ENCODE results near the gene PCDHGB7. TPM values are rescaled to one million over a fixed set of nuclear protein-coding genes. Genes with fewer than 3 reads are reported as not detected.
"Not testable (repeated sequence)": the region's sequence is repeated elsewhere in the genome, so short reads cannot be mapped to it uniquely, and the experiment has no call there.

Gene PCDHGB7
- total RNA-seq, 1 donor from 2014 or later, result 45.2 TPM

DNA sequence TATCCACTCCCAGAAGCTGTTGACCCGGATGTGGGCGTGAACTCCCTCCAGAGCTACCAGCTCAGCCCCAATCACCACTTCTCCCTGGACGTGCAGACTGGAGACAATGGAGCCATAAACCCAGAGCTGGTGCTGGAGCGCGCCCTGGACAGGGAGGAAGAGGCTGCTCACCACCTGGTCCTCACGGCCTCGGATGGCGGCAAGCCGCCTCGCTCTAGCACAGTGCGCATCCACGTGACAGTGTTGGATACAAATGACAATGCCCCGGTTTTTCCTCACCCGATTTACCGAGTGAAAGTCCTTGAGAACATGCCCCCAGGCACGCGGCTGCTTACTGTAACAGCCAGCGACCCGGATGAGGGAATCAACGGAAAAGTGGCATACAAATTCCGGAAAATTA is 24.2 kb upstream of the PCDHGB7 start:
- Mint-ChIP-seq H3K27me3 (ENCODE audit: unreplicated experiment) (peaks cover 4% of the 10 kb centered on the region), H3K4me1 (ENCODE audit: unreplicated experiment) (peaks cover 3% of the 10 kb centered on the region), H3K4me3 (ENCODE audit: unreplicated experiment) (peak overlapping the region; percentile 56), H3K27ac (ENCODE audit: unreplicated experiment) (no peak overlapping the region), H3K9me3 (ENCODE audit: unreplicated experiment) (peaks cover 36% of the 10 kb centered on the region), H3K36me3 (ENCODE audit: low read depth, unreplicated experiment) (peaks cover 66% of the 10 kb centered on the region)
- TF ChIP-seq, protein P1, sequence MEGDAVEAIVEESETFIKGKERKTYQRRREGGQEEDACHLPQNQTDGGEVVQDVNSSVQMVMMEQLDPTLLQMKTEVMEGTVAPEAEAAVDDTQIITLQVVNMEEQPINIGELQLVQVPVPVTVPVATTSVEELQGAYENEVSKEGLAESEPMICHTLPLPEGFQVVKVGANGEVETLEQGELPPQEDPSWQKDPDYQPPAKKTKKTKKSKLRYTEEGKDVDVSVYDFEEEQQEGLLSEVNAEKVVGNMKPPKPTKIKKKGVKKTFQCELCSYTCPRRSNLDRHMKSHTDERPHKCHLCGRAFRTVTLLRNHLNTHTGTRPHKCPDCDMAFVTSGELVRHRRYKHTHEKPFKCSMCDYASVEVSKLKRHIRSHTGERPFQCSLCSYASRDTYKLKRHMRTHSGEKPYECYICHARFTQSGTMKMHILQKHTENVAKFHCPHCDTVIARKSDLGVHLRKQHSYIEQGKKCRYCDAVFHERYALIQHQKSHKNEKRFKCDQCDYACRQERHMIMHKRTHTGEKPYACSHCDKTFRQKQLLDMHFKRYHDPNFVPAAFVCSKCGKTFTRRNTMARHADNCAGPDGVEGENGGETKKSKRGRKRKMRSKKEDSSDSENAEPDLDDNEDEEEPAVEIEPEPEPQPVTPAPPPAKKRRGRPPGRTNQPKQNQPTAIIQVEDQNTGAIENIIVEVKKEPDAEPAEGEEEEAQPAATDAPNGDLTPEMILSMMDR (IDR thresholded peaks at IDR 0.05; ENCODE audit: unreplicated experiment), result no peak
- DNase-seq (ENCODE audit: low spot score), result no peak

DNA sequence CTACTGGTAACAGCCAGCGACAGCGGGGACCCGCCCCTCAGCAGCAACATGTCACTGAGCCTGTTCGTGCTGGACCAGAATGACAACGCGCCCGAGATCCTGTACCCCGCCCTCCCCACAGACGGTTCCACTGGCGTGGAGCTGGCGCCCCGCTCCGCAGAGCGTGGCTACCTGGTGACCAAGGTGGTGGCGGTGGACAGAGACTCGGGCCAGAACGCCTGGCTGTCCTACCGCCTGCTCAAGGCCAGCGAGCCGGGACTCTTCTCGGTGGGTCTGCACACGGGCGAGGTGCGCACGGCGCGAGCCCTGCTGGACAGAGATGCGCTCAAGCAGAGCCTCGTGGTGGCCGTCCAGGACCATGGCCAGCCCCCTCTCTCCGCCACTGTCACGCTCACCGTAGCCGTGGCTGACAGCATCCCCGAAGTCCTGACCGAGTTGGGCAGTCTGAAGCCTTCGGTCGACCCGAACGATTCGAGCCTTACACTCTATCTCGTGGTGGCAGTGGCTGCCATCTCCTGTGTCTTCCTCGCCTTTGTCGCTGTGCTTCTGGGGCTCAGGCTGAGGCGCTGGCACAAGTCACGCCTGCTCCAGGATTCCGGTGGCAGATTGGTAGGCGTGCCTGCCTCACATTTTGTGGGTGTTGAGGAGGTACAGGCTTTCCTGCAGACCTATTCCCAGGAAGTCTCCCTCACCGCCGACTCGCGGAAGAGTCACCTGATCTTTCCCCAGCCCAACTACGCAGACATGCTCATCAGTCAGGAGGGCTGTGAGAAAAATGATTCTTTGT is 22.9 kb upstream of the PCDHGB7 start:
- Mint-ChIP-seq H3K4me3 (ENCODE audit: unreplicated experiment) (peak overlapping the region; percentile 56), H3K36me3 (ENCODE audit: low read depth, unreplicated experiment) (peaks cover 63% of the 10 kb centered on the region), H3K9me3 (ENCODE audit: unreplicated experiment) (peaks cover 35% of the 10 kb centered on the region)
- H3K4me1 Mint-ChIP-seq (ENCODE audit: unreplicated experiment); H3K27ac Mint-ChIP-seq (ENCODE audit: unreplicated experiment); DNase-seq (ENCODE audit: low spot score); H3K27me3 Mint-ChIP-seq (ENCODE audit: unreplicated experiment): not testable (repeated sequence)

DNA sequence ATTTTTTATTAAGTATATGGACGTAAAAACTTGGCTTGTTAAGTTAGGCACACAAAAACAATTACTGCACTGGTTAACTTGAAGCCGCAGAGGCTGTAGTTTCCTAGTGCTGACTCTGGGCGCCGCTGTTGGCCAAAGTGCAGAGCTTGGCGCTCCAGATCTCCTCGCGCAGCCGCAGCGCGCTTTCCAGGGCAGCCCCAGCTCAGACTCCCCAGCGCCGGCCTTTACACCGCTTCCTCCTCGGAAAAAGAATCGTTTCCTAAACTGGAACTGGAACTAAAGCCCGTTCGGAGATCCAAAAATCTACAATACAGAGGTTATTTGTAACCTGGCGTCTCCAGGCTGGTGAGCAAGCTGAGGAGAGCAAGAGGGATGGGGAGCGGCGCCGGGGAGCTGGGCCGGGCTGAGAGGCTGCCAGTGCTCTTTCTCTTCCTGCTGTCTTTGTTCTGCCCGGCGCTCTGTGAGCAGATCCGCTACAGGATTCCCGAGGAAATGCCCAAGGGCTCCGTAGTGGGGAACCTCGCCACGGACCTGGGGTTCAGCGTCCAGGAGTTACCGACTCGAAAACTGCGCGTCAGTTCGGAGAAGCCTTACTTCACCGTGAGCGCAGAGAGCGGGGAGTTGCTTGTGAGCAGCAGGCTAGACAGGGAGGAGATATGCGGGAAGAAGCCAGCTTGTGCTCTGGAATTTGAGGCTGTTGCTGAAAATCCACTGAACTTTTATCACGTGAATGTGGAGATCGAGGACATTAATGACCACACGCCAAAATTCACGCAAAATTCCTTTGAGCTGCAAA is 19.5 kb upstream of the PCDHGB7 start, which contains the start of gene PCDHGB5:
Gene PCDHGB5, plus strand, starts transcription at position 192 of the 796 bp plus-strand sequence. Its CDS starts 181 bp downstream, at position 373.
- not testable (repeated sequence) for H3K27me3 Mint-ChIP-seq (ENCODE audit: unreplicated experiment); H3K27ac Mint-ChIP-seq (ENCODE audit: unreplicated experiment); H3K4me1 Mint-ChIP-seq (ENCODE audit: unreplicated experiment); DNase-seq (ENCODE audit: low spot score)
- Mint-ChIP-seq H3K4me3 (ENCODE audit: unreplicated experiment) (peak within 1 kb of the TSS; percentile 77), H3K36me3 (ENCODE audit: low read depth, unreplicated experiment) (peaks cover 51% of the 10 kb centered on the region), H3K9me3 (ENCODE audit: unreplicated experiment) (peaks cover 36% of the 10 kb centered on the region)

DNA sequence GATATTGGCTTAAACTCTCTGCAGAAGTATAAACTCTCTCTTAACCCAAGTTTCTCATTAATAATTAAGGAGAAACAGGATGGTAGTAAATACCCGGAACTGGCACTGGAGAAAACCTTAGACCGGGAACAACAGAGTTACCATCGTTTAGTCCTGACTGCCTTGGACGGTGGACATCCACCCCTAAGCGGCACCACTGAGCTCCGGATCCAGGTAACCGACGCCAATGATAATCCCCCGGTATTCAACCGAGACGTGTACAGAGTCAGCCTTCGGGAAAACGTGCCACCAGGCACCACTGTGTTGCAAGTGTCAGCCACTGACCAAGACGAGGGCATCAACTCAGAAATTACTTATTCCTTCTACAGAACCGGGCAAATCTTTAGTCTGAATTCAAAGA is 18.9 kb upstream of the PCDHGB7 start:
- H3K9me3 Mint-ChIP-seq (ENCODE audit: unreplicated experiment), result peaks cover 34% of the 10 kb centered on the region
- H3K27me3 Mint-ChIP-seq (ENCODE audit: unreplicated experiment), result peaks cover 2% of the 10 kb centered on the region
- peaks cover 48% of the 10 kb centered on the region for H3K36me3 Mint-ChIP-seq (ENCODE audit: low read depth, unreplicated experiment)
- peaks cover 2% of the 10 kb centered on the region for H3K4me1 Mint-ChIP-seq (ENCODE audit: unreplicated experiment)
- H3K4me3 Mint-ChIP-seq (ENCODE audit: unreplicated experiment), result peak overlapping the region; percentile 77
- TF ChIP-seq, protein P1 (IDR thresholded peaks at IDR 0.05; ENCODE audit: unreplicated experiment), result no peak
- DNase-seq (ENCODE audit: low spot score), result no peak
- H3K27ac Mint-ChIP-seq (ENCODE audit: unreplicated experiment), result no peak overlapping the region

DNA sequence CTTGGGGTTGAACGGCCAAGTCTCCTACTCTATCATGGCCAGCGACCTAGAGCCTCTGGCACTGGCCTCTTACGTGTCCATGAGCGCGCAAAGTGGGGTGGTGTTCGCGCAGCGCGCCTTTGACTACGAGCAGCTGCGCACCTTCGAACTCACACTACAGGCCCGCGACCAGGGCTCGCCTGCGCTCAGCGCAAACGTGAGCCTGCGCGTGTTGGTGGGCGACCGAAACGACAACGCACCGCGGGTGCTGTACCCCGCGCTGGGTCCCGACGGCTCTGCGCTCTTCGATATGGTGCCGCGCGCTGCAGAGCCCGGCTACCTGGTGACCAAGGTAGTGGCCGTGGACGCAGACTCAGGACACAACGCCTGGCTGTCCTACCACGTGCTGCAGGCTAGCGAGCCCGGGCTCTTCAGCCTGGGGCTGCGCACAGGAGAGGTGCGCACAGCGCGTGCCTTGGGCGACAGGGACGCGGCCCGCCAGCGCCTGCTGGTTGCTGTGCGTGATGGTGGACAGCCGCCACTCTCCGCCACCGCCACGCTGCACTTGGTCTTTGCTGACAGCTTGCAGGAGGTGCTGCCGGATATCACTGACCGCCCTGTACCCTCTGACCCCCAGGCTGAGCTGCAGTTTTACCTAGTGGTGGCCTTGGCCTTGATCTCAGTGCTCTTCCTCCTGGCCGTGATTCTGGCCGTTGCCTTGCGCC is 17.8 kb upstream of the PCDHGB7 start:
- Mint-ChIP-seq H3K27ac (ENCODE audit: unreplicated experiment) (no peak overlapping the region), H3K9me3 (ENCODE audit: unreplicated experiment) (peaks cover 30% of the 10 kb centered on the region), H3K4me1 (ENCODE audit: unreplicated experiment) (peaks cover 2% of the 10 kb centered on the region), H3K27me3 (ENCODE audit: unreplicated experiment) (peaks cover 2% of the 10 kb centered on the region), H3K4me3 (ENCODE audit: unreplicated experiment) (peak overlapping the region; percentile 88), H3K36me3 (ENCODE audit: low read depth, unreplicated experiment) (peaks cover 48% of the 10 kb centered on the region)
- TF ChIP-seq, protein P1 (IDR thresholded peaks at IDR 0.05; ENCODE audit: unreplicated experiment), result no peak
- DNase-seq (ENCODE audit: low spot score), result no peak
